ENCODE data around the gene NLN. TPM values are rescaled to one million over a fixed set of nuclear protein-coding genes. Genes with fewer than 3 reads are reported as not detected.
"Not testable (repeated sequence)": the region's sequence is repeated elsewhere in the genome, so short reads cannot be mapped to it uniquely, and the experiment has no call there.

The NLN gene
- total and polyA plus RNA-seq, 12 donors: 1.5 to 17.4 (median 13.4) TPM

DNA sequence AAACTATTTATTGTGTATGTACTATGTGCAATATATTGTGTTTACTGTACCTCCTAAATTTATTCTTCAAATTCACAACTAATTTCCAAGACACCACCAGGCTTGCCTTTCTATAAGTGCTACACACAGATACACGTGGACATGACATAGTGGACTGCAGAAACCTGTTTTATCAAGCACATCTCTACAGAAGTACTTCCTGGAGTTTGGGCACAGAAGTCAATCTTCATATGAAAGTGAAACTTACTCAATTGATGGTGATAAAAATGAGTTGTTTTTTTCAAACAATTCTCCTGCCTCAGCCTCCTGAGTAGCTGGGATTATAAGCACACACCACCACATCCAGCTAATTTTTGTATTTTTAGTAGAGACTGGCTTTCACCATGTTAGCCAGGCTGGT lies 57.6 kb downstream of the NLN start:
- ATAC-seq (no peak), DNase-seq (no peak)
- Histone ChIP-seq H3K4me1 (peaks cover 0 to 14% (median 8%) of the 10 kb centered on the region in 9 donors), H3K9me3 (no peaks in the 10 kb centered on the region), H3K27me3 (no peaks in the 10 kb centered on the region), H3K36me3 (peaks cover 0 to 35% (median 0%) of the 10 kb centered on the region in 9 donors), H3K4me3 (no peak overlapping the region), H3K27ac (no peak overlapping the region)
- TF ChIP-seq, protein P1, sequence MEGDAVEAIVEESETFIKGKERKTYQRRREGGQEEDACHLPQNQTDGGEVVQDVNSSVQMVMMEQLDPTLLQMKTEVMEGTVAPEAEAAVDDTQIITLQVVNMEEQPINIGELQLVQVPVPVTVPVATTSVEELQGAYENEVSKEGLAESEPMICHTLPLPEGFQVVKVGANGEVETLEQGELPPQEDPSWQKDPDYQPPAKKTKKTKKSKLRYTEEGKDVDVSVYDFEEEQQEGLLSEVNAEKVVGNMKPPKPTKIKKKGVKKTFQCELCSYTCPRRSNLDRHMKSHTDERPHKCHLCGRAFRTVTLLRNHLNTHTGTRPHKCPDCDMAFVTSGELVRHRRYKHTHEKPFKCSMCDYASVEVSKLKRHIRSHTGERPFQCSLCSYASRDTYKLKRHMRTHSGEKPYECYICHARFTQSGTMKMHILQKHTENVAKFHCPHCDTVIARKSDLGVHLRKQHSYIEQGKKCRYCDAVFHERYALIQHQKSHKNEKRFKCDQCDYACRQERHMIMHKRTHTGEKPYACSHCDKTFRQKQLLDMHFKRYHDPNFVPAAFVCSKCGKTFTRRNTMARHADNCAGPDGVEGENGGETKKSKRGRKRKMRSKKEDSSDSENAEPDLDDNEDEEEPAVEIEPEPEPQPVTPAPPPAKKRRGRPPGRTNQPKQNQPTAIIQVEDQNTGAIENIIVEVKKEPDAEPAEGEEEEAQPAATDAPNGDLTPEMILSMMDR (IDR thresholded peaks at IDR 0.05): no peak
- intact Hi-C loops (cut with DNase I): no loop called here
- WGBS, 2 donors: 57 to 64% methylated on average over 1 of the region's 1 CpG

DNA sequence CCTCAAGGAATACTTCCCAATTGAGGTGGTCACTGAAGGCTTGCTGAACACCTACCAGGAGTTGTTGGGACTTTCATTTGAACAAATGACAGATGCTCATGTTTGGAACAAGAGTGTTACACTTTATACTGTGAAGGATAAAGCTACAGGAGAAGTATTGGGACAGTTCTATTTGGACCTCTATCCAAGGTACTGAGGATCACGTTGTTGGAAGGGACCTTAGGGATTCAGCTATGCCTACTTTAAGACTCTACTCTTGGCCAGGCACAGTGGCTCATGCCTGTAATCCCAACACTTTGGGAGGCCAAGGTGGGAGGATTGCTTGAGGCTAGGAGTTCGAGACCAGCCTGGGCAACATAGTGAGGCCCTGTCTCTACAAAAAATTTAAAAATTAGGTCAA lies 66.3 kb downstream of the NLN start:
- ATAC-seq; H3K27me3 ChIP-seq; DNase-seq; H3K9me3 ChIP-seq; H3K4me1 ChIP-seq; H3K27ac ChIP-seq; intact Hi-C loops (cut with DNase I); H3K4me3 ChIP-seq: not testable (repeated sequence)
- 88 to 93% methylated on average over 2 of the region's 2 CpGs for WGBS, 2 donors
- peaks cover 0 to 59% (median 0%) of the 10 kb centered on the region in 9 donors for H3K36me3 ChIP-seq

DNA sequence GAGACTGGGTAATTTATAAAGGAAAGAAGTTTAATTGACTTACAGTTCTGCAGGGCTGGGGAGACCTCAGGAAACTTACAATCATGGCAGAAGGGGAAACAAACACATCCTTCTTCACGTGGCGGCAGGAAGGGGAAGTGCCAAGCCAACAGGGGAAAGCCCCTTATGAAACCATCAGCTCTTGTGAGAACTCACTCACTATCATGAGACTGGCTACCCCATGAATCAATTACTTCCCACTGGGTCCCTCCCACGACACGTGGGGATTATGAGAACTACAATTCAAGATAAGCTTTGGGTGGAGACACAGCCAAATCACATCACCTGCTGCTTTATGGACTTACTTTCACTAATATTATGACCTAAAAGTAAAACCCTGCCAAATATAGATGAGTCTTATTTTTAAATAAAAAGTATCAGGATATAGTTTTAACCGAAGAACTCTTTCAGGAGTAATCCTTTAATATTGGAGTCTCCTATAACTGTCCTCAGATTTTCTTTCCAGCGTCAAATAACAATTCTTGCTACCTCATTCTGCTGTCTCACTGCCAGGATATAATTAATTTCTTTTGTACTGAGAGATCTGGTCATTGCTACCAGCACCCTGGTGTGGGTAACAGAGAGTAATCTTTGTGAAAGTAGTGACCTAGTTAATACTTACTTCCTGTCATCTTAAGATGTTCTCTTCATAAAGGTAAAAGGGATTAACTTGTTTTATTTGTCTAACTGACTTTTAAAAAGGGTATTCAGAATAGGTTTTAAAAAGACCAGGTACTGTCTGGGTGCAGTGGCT lies 68.6 kb downstream of the NLN start:
- Histone ChIP-seq H3K4me1 (no peaks in the 10 kb centered on the region), H3K9me3 (peaks cover 0 to 7% (median 0%) of the 10 kb centered on the region in 11 donors), H3K36me3 (peaks cover 0 to 60% (median 0%) of the 10 kb centered on the region in 9 donors), H3K4me3 (no peak overlapping the region), H3K27ac (no peak overlapping the region), H3K27me3 (no peaks in the 10 kb centered on the region)
- intact Hi-C loops (cut with DNase I): no loop called here
- no peak for ATAC-seq
- TF ChIP-seq, protein P1 (IDR thresholded peaks at IDR 0.05): no peak
- WGBS, 2 donors: 76 to 80% methylated on average over 6 of the region's 6 CpGs
- DNase-seq: no peak

DNA sequence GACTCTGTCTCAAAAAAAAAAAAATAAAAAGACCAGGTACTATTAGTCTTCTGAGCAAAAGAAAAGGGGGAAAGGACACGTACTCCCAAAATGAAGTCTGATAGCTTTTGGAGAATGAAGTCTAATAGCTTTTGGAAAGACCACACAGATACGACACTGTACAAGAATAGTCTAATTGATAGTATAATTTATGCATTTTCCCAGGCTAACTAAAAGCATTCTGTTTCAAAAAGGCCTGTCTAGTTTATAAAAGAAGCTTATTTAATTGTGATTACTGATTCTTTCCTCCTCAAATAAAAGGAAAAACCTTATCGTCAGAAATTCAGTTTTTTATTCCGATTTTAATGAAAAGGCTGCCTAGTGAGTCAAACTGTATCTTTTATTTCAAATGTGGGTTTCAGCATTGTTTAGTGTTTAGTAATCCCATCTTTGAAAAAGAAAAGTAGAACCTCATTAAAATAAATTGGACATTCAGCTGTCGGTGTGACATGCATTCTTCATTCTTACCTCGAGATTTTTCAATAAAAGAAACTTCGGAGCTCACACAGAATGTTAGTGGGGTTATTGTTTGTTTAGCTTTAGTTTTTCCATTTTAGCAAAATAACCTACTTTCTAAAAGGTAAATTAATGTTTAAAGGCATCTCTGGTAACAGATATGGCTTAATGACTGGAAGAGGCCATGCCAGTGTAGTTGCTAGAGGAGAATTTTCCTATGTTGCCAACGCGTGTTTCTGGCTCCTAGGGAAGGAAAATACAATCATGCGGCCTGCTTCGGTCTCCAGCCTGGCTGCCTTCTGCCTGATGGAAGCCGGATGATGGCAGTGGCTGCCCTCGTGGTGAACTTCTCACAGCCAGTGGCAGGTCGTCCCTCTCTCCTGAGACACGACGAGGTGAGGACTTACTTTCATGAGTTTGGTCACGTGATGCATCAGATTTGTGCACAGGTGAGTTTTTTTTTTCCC lies 70.0 kb downstream of the NLN start:
- DNase-seq: no peak
- H3K4me3 ChIP-seq: no peak overlapping the region
- 87% methylated on average over 17 of the region's 17 CpGs for WGBS, 2 donors
- H3K36me3 ChIP-seq: peaks cover 0 to 50% (median 0%) of the 10 kb centered on the region in 9 donors
- peaks cover 0 to 7% (median 0%) of the 10 kb centered on the region in 11 donors for H3K9me3 ChIP-seq
- H3K4me1 ChIP-seq: no peaks in the 10 kb centered on the region
- no peak for ATAC-seq
- H3K27ac ChIP-seq: no peak overlapping the region
- H3K27me3 ChIP-seq: no peaks in the 10 kb centered on the region
- TF ChIP-seq, protein P1 (IDR thresholded peaks at IDR 0.05): no peak
- intact Hi-C loops (cut with DNase I): no loop called here
